HEK293 (cell line): ENCODE data around the gene WWTR1.
A peak's percentile ranks its signal among the peaks of the same experiment; 100 is the strongest.

ENCODE experiments used
- CTCF ChIA-PET: fragments of 350-600 bp; formaldehyde crosslinking; extraction: SDS; loops from one replicate; lab custom pipeline; 2021; ENCODE audit warnings: antibody characterized with exemption; lab: Yijun Ruan, JAX
- POLR2A ChIA-PET: fragments of 300-600 bp; formaldehyde crosslinking; extraction: SDS; loops from one replicate; lab custom pipeline; 2020; ENCODE audit warnings: antibody characterized with exemption, inconsistent platforms; lab: Yijun Ruan, JAX
- H3K27ac ChIP-seq: fragments of 200-500 bp; sonication (Bioruptor generic); 2 replicates; pipeline ENCODE4 v1.5.1; 2014; ENCODE audit warnings: low read depth, low read length, control low read depth, inconsistent platforms; ENCODE audit errors: extremely low read depth
- H3K36me3 ChIP-seq, 2 experiments: fragments of 200-500 bp in 1 of 2; sonication (Bioruptor generic) in 1 of 2; 1 replicate in 1 of 2; 2 replicates in 1 of 2; pipeline ENCODE4 v1.5.1; 2014 to 2017; ENCODE audit warnings: inconsistent platforms in 2 of 2, low read length in 2 of 2; ENCODE audit not compliant: control insufficient read depth in 2 of 2, insufficient read depth in 1 of 2
- H3K4me1 ChIP-seq: fragments of 200-500 bp; sonication (Bioruptor generic); 2 replicates; pipeline ENCODE4 v1.5.1; 2014; ENCODE audit warnings: mild to moderate bottlenecking, low read length, inconsistent platforms; ENCODE audit not compliant: control insufficient read depth, insufficient read depth
- H3K4me3 ChIP-seq: 2 replicates; pipeline ENCODE4 v1.5.1; 2011; ENCODE audit warnings: low read depth, mild to moderate bottlenecking, control low read depth, low read length, moderate library complexity
- H3K9me3 ChIP-seq: fragments of 200-500 bp; sonication (Bioruptor generic); 2 replicates; pipeline ENCODE4 v1.5.1; 2014; ENCODE audit warnings: low read depth, low read length, inconsistent platforms; ENCODE audit not compliant: control insufficient read depth, insufficient read depth
- IKZF3 ChIP-seq: fragments of 450-650 bp; IDR thresholded peaks from 2 replicates; pipeline ENCODE4 v1.5.0; 2018; ENCODE audit warnings: missing biosample characterization, mild to moderate bottlenecking, missing genetic modification characterization, moderate library complexity
- INSM2 ChIP-seq: fragments of 450-650 bp; formaldehyde crosslinking; IDR thresholded peaks from 2 replicates; pipeline ENCODE4 v1.5.1; 2016; ENCODE audit warnings: missing biosample characterization, missing genetic modification characterization
- MYNN ChIP-seq: fragments of 450-650 bp; formaldehyde crosslinking; IDR thresholded peaks from 2 replicates; pipeline ENCODE4 v1.5.1; 2016; ENCODE audit warnings: missing biosample characterization, missing genetic modification characterization, borderline replicate concordance
- PRDM4 ChIP-seq: fragments of 450-650 bp; formaldehyde crosslinking; IDR thresholded peaks from 2 replicates; pipeline ENCODE4 v1.5.1; 2017; ENCODE audit warnings: missing biosample characterization, missing genetic modification characterization
- ZBTB17 ChIP-seq: fragments of 450-650 bp; formaldehyde crosslinking; IDR thresholded peaks from 2 replicates; pipeline ENCODE4 v1.5.1; 2016; ENCODE audit warnings: missing biosample characterization, missing genetic modification characterization
- ZBTB48 ChIP-seq: fragments of 450-650 bp; formaldehyde crosslinking; IDR thresholded peaks from 2 replicates; pipeline ENCODE4 v1.5.1; 2016; ENCODE audit warnings: missing biosample characterization, missing genetic modification characterization
- ZBTB8A ChIP-seq: fragments of 450-650 bp; formaldehyde crosslinking; IDR thresholded peaks from 2 replicates; pipeline ENCODE4 v1.5.1; 2016; ENCODE audit warnings: missing biosample characterization, missing genetic modification characterization
- ZNF18 ChIP-seq: fragments of 450-650 bp; formaldehyde crosslinking; IDR thresholded peaks from 2 replicates; pipeline ENCODE4 v1.5.1; 2016; ENCODE audit warnings: missing biosample characterization, missing genetic modification characterization
- ZNF423 ChIP-seq: fragments of 450-650 bp; formaldehyde crosslinking; IDR thresholded peaks from 2 replicates; pipeline ENCODE4 v1.5.1; 2016; ENCODE audit warnings: missing biosample characterization, missing genetic modification characterization
- ZNF488 ChIP-seq: fragments of 450-650 bp; formaldehyde crosslinking; IDR thresholded peaks from 2 replicates; pipeline ENCODE4 v1.5.1; 2016; ENCODE audit warnings: missing biosample characterization, missing genetic modification characterization
- ZNF544 ChIP-seq: fragments of 450-650 bp; formaldehyde crosslinking; IDR thresholded peaks from 2 replicates; pipeline ENCODE4 v1.5.0; 2017; ENCODE audit warnings: missing biosample characterization, missing genetic modification characterization
- ZXDB ChIP-seq: fragments of 450-650 bp; formaldehyde crosslinking; IDR thresholded peaks from 2 replicates; pipeline ENCODE4 v1.5.1; 2016; ENCODE audit warnings: missing biosample characterization, missing genetic modification characterization

WWTR1 gene

GRCh38 chr3:149640976-149641728, 16.7 kb downstream of the WWTR1 start:
- ChIA-PET CTCF (no interaction called here), POLR2A (interaction anchor here (1.1 kb wide), 1 partner anchor 17 kb away, joined by 3 read pairs; the partner anchor contains the start of gene WWTR1)
- no peak overlapping the region for H3K27ac ChIP-seq

GRCh38 chr3:149639093-149639486, 18.7 kb downstream of the WWTR1 start:
- H3K36me3 ChIP-seq: no peaks in the 10 kb centered on the region
- H3K4me3 ChIP-seq: no peak overlapping the region
- TF ChIP-seq ZNF544 (no peak), ZBTB48 (tag by site-specific recombination) (no peak), ZBTB17 (no peak), IKZF3 (tag by site-specific recombination) (no peak), ZXDB (no peak), ZNF488 (tag by site-specific recombination) (no peak), MYNN (tag by site-specific recombination) (no peak)
- H3K4me1 ChIP-seq: peaks cover 14% of the 10 kb centered on the region
- H3K9me3 ChIP-seq: no peaks in the 10 kb centered on the region
- ChIA-PET CTCF (no interaction called here), POLR2A (no interaction called here)
- H3K27ac ChIP-seq: no peak overlapping the region

More at GRCh38 chr3:149640976-149641728, 16.7 kb downstream of the WWTR1 start:
- H3K4me1 ChIP-seq: peaks cover 13% of the 10 kb centered on the region
- H3K36me3 ChIP-seq: no peaks in the 10 kb centered on the region
- H3K4me3 ChIP-seq: no peak overlapping the region
- TF ChIP-seq PRDM4 (tag by site-specific recombination) (no peak), ZNF423 (tag by site-specific recombination) (no peak), ZNF18 (tag by site-specific recombination) (peak; percentile 14; the same call in 1 of the 2 replicates), INSM2 (tag by site-specific recombination) (0 out of 2 replicates have a peak, but pooled peaks have one; percentile 26), ZBTB8A (tag by site-specific recombination) (no peak)
- H3K9me3 ChIP-seq: no peaks in the 10 kb centered on the region
